Measurements from ENCODE around the gene ACOXL. TPM values are rescaled to one million over a fixed set of nuclear protein-coding genes. Genes with fewer than 3 reads are reported as not detected.

The ACOXL gene
- total RNA-seq, 2 donors from 2014 or later, result 0.52 TPM; not detected in 1

DNA sequence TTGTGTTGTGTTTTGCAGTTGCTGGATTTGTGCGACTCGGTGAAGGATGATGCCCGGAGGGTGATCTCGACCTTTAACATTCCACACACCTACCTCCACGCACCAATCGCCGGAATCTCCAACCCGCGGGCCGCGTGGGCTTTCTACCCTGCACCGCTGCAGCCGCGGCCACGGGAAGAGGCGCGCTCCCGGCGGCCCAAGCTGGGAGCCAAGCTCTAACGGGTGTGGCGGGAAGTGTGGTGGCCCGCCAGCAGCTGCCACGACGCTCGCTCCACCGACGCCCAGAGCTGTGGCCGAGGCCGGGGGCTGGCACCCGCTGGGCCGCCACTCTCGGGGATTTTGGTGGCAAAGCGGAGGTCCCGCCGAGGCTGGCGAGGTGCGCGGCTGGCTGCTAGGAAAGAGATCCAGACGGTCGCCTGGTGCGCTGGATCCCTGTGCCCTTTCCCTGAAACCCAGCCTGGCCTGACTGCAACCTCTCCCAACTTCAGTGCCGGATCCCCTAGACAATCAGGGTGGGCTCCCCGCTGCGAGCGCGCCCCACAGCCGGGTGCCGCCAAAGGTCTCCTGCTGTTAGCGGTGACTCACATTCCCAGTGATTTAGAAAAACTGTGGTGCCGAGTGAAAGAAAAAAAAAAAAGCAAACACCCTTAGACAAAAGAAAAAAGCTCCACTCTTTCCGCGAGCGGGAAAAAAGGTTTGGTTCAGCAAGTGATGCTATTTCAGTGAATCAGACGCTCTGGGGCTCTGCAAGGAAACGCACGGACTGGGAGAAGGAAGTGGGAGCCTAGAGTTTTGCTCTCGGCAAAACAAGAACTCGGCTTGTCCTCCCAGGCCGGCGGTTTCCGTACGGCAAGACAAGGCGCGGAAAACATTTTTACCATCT is 385.5 kb downstream of the ACOXL start:
- peak; percentile 16 to 46 (median 26) for DNase-seq
- intact Hi-C loops (cut with DNase I), result no loop called here
- ATAC-seq, result no peak
- Histone ChIP-seq H3K27ac (no peak overlapping the region), H3K27me3 (peaks cover 0 to 6% of the 10 kb centered on the region in 2 donors), H3K4me3 (no peak overlapping the region), H3K4me1 (peaks cover 39% of the 10 kb centered on the region), H3K9me3 (no peaks in the 10 kb centered on the region), H3K36me3 (replicated peaks in 1 of 2; ENCODE audit: insufficient read depth in 1 of 2, low read depth in 2 of 2) (no peaks in the 10 kb centered on the region)
- WGBS, 2 donors, result 16 to 41% methylated on average over 29 to 60 of the region's 64 CpGs
- no peak for TF ChIP-seq POLR2A (IDR thresholded peaks at IDR 0.05)
- no peak for TF ChIP-seq CTCF (IDR thresholded peaks at IDR 0.05)

GRCh38 chr2:111118481-111118980 is 386.2 kb downstream of the ACOXL start:
- no peak for TF ChIP-seq CTCF (IDR thresholded peaks at IDR 0.05)
- no peak for TF ChIP-seq POLR2A (IDR thresholded peaks at IDR 0.05)
- intact Hi-C loops (cut with DNase I), result no loop called here
- no peak for ATAC-seq
- 37 to 68% methylated on average over 28 to 32 of the region's 33 CpGs for WGBS, 2 donors
- Histone ChIP-seq H3K4me3 (no peak overlapping the region), H3K27me3 (peaks cover 0 to 6% of the 10 kb centered on the region in 2 donors), H3K36me3 (replicated peaks in 1 of 2; ENCODE audit: insufficient read depth in 1 of 2, low read depth in 2 of 2) (no peaks in the 10 kb centered on the region), H3K4me1 (peaks cover 43% of the 10 kb centered on the region), H3K27ac (no peak overlapping the region), H3K9me3 (no peaks in the 10 kb centered on the region)
- no peak for DNase-seq

- intact Hi-C loops (cut with DNase I), result no loop called here
- ATAC-seq, result no peak
- peaks cover 50% of the 10 kb centered on the region for H3K4me1 ChIP-seq
- 14 to 47% methylated on average over 11 to 76 of the region's 76 CpGs for WGBS, 2 donors
- H3K36me3 ChIP-seq (replicated peaks in 1 of 2; ENCODE audit: insufficient read depth in 1 of 2, low read depth in 2 of 2), result no peaks in the 10 kb centered on the region
- H3K27me3 ChIP-seq, result peaks cover 0 to 6% of the 10 kb centered on the region in 2 donors
- TF ChIP-seq POLR2A (IDR thresholded peaks at IDR 0.05) (no peak), CTCF (IDR thresholded peaks at IDR 0.05) (no peak)
- DNase-seq, result peak in 2 of 4 donors; percentile 4 to 25
- no peaks in the 10 kb centered on the region for H3K9me3 ChIP-seq
- H3K4me3 ChIP-seq, result no peak overlapping the region
- no peak overlapping the region for H3K27ac ChIP-seq
These were observed 386.8 kb downstream of the ACOXL start for GRCh38 chr2:111118981-111119821.

DNA sequence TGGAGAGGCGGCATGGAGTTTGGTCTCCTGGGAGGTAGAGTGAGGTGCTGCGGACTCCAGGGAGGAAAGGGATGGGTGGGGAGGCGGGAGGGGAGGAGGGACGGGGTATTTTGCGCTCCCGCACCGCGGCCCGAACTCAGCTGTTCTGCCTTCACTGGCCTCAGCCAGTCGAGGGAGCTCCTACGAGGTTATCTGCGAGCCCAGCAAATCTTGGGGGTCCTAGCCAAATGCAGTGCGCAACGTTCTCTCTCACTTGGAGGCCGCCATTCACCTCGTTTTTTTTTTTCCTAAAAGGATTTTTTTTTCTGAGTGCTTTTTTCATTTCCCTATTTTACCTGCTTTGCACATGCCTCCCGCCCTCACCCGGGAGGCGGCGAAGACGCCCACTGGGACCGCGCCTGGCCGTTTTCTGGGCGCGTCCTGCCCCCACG is 387.5 kb downstream of the ACOXL start:
- intact Hi-C loops (cut with DNase I), result no loop called here

More for the DNA sequence above, 387.5 kb downstream of the ACOXL start:
- ATAC-seq (no peak), DNase-seq (peak in 1 of 4 donors; percentile 15)
- Histone ChIP-seq H3K27ac (peak overlapping the region; percentile 27 to 92 (median 87)), H3K9me3 (no peaks in the 10 kb centered on the region), H3K4me1 (peaks cover 56% of the 10 kb centered on the region), H3K36me3 (replicated peaks in 1 of 2; ENCODE audit: insufficient read depth in 1 of 2, low read depth in 2 of 2) (peaks cover 0 to under 1% of the 10 kb centered on the region in 2 donors), H3K27me3 (peaks cover 0 to 6% of the 10 kb centered on the region in 2 donors), H3K4me3 (peak overlapping the region; percentile 30 to 72)
- WGBS, 2 donors, result 9 to 18% methylated on average over 26 to 27 of the region's 27 CpGs
- TF ChIP-seq CTCF (IDR thresholded peaks at IDR 0.05) (no peak), POLR2A (IDR thresholded peaks at IDR 0.05) (no peak)

Measured in body of pancreas (tissue), 4 donors.